HepG2 (cell line): ENCODE data around the gene TBC1D7. TPM values are rescaled to one million over a fixed set of nuclear protein-coding genes. Genes with fewer than 3 reads are reported as not detected.

Source experiments
- ATAC-seq: fragments of 200-7000 bp; cut with Tn5 transposase; 3 replicates; pipeline ENCODE4 v1.9.1; 2020; ENCODE audit warnings: mild to moderate bottlenecking, moderate library complexity
- BruUV-seq: library from RNA; stranded (reverse); fragments of 400-500 nt; replicated peaks from 2 replicates; lab custom pipeline; 2021; lab: Mats Ljungman, UMichigan
- CTCF ChIA-PET: fragments of 300-600 bp; formaldehyde crosslinking; extraction: SDS; loops from one replicate; lab custom pipeline; 2021; ENCODE audit warnings: low total read pairs, inconsistent platforms, low intra/inter-chr PET ratio; lab: Yijun Ruan, JAX
- POLR2A ChIA-PET: fragments of 350-600 bp; sonication (Branson Sonifier 250); formaldehyde crosslinking; loops from one replicate; lab custom pipeline; 2020; ENCODE audit warnings: antibody characterized with exemption, inconsistent platforms; lab: Yijun Ruan, JAX
- DNase-seq: peaks from one replicate; pipeline ENCODE4 v3.0.0-alpha.2; 2015; ENCODE audit warnings: low spot score
- FAIRE-seq: peaks from 3 replicates; lab custom pipeline; 2011; peaks lifted over from hg19 to GRCh38; lab: Jason Lieb, UNC
- H2AFZ ChIP-seq: one replicate; pipeline ENCODE4 v1.6.1; 2011; ENCODE audit warnings: low read length, inconsistent platforms
- H3K27ac ChIP-seq: fragments of 300-600 bp; 3 replicates; pipeline ENCODE4 v1.8.0; 2011; ENCODE audit warnings: mixed run types, mild to moderate bottlenecking, mixed read lengths, low read length, inconsistent platforms; ENCODE audit not compliant: insufficient read depth; ENCODE audit errors: extremely low read length
- H3K27me3 ChIP-seq, 2 experiments: fragments of 200-600 bp in 1 of 2; 2 replicates in 1 of 2; 3 replicates in 1 of 2; pipeline versions ENCODE4 v1.6.0 to v1.8.0; 2011; ENCODE audit warnings: low read length in 2 of 2, mild to moderate bottlenecking in 2 of 2, moderate library complexity in 2 of 2, inconsistent platforms in 1 of 2; ENCODE audit not compliant: insufficient read depth in 2 of 2, control insufficient read depth in 1 of 2
- H3K36me3 ChIP-seq, 2 experiments: fragments of 200-600 bp in 1 of 2; replicated peaks in 1 of 2; 2 replicates in 1 of 2; 3 replicates in 1 of 2; pipeline versions ENCODE4 v1.5.1 to v1.8.0; 2011; ENCODE audit warnings: low read length in 2 of 2, inconsistent platforms in 1 of 2; ENCODE audit not compliant: insufficient read depth in 2 of 2, control insufficient read depth in 1 of 2
- H3K4me1 ChIP-seq: 2 replicates; pipeline ENCODE4 v1.5.1; 2012; ENCODE audit warnings: low read length, inconsistent platforms; ENCODE audit not compliant: insufficient read depth
- H3K4me2 ChIP-seq: 2 replicates; pipeline ENCODE4 v1.6.0; 2011; ENCODE audit warnings: low read depth, low read length, inconsistent platforms
- H3K4me3 ChIP-seq, 3 experiments: fragments of 200-600 bp in 1 of 3; sonication (generic), shearing (Covaris generic) in 1 of 3; replicated peaks in 1 of 3; 2 replicates each; pipeline ENCODE4 v1.5.1; 2011 to 2016; ENCODE audit warnings: low read length in 3 of 3, inconsistent platforms in 2 of 3, low read depth in 2 of 3, mild to moderate bottlenecking in 2 of 3, control low read depth in 1 of 3, mixed read lengths in 1 of 3; ENCODE audit not compliant: insufficient read depth in 1 of 3
- H3K79me2 ChIP-seq: one replicate; pipeline ENCODE4 v1.6.1; 2011; ENCODE audit warnings: low read length, inconsistent platforms; ENCODE audit not compliant: insufficient read depth
- H3K9ac ChIP-seq: 2 replicates; pipeline ENCODE4 v1.6.0; 2011; ENCODE audit warnings: mild to moderate bottlenecking, low read depth, low read length, inconsistent platforms; ENCODE audit not compliant: insufficient read depth
- H3K9me3 ChIP-seq: 2 replicates; pipeline ENCODE4 v1.5.1; 2012; ENCODE audit warnings: mild to moderate bottlenecking, low read length
- H4K20me1 ChIP-seq: 2 replicates; pipeline ENCODE4 v1.6.0; 2011; ENCODE audit warnings: inconsistent platforms, mild to moderate bottlenecking, low read length, moderate library complexity; ENCODE audit not compliant: insufficient read depth
- ADNP ChIP-seq: sonication (generic); formaldehyde crosslinking; IDR thresholded peaks from 2 replicates; pipeline ENCODE4 v1.4.0; 2020; ENCODE audit warnings: missing genetic modification reagents
- AGO1 ChIP-seq: fragments of 200-400 bp; formaldehyde crosslinking; IDR thresholded peaks from 2 replicates; pipeline ENCODE4 v1.6.1; 2017; ENCODE audit warnings: mild to moderate bottlenecking, low read depth, low read length, moderate library complexity; ENCODE audit not compliant: poor library complexity, severe bottlenecking
- CEBPB ChIP-seq: IDR thresholded peaks from 2 replicates; pipeline ENCODE4 v1.6.1; 2011; ENCODE audit warnings: low read depth, low read length, improper control_type of control experiment, borderline replicate concordance
- CHD4 ChIP-seq: fragments of 200-600 bp; sonication (generic); IDR thresholded peaks from 2 replicates; pipeline ENCODE4 v1.7.0; 2017; ENCODE audit warnings: mild to moderate bottlenecking, low read length, borderline replicate concordance
- FOXK2 ChIP-seq: fragments of 450-650 bp; IDR thresholded peaks from 2 replicates; pipeline ENCODE4 v1.6.1; 2016
- GZF1 ChIP-seq: sonication (generic); formaldehyde crosslinking; IDR thresholded peaks from 2 replicates; pipeline ENCODE4 v1.5.1; 2020; ENCODE audit warnings: mild to moderate bottlenecking, missing genetic modification reagents
- KDM3A ChIP-seq: IDR thresholded peaks from 2 replicates; pipeline ENCODE4 v1.6.1; 2018; ENCODE audit warnings: low read depth, missing compliant biosample characterization
- RBFOX2 ChIP-seq: fragments of 200-400 bp; formaldehyde crosslinking; IDR thresholded peaks from 2 replicates; pipeline ENCODE4 v1.6.1; 2017; ENCODE audit warnings: low read depth, mild to moderate bottlenecking, low read length
- SP5 ChIP-seq: IDR thresholded peaks from 2 replicates; pipeline ENCODE4 v1.6.1; 2016; ENCODE audit warnings: low read depth, borderline replicate concordance
- STAG1 ChIP-seq: sonication (generic); formaldehyde crosslinking; IDR thresholded peaks from 2 replicates; pipeline ENCODE4 v1.4.0; 2020; ENCODE audit warnings: missing genetic modification reagents
- TEAD3 ChIP-seq: optimal IDR thresholded peaks from 2 replicates; pipeline ENCODE3; 2016; ENCODE audit warnings: borderline replicate concordance
- ZNF572 ChIP-seq: sonication (generic); formaldehyde crosslinking; IDR thresholded peaks from 2 replicates; pipeline ENCODE4 v1.5.1; 2020; ENCODE audit warnings: mild to moderate bottlenecking, missing genetic modification reagents
- ZNF614 ChIP-seq: IDR thresholded peaks from 2 replicates; pipeline ENCODE4 v1.6.1; 2018; ENCODE audit warnings: missing biosample characterization, missing genetic modification reagents, inconsistent platforms, borderline replicate concordance
- WGBS: methylation state at CpG from one replicate; pipeline ENCODE4 v1.1.6; 2017; ENCODE audit warnings: low lambda C conversion rate; 5-methylcytosine and 5-hydroxymethylcytosine counted together
- in situ Hi-C: cut with HindIII; loops from 2 replicates; pipeline ENCODE4 v1.10.0; 2017; ENCODE audit warnings: low pct_unique_long_range_greater_than_20kb; ENCODE audit not compliant: extremely low pct_ligation_motif_present
- intact Hi-C: fragments of 100-400 bp; cut with micrococcal nuclease; formaldehyde crosslinking; loops from one replicate; pipeline ENCODE4 v1.10.0; 2022; ENCODE audit not compliant: unreplicated experiment
- polyA plus RNA-seq, 8 experiments: library from polyadenylated mRNA; depleted of rRNA in 3 of 8; stranded (reverse) in 7 of 8; unstranded in 1 of 8; fragments of >200 nt; fragmentation: Illumina TruSeq in 4 of 8; extraction: Trizol in 4 of 8; gene quantifications; 2 replicates each; pipeline versions ENCODE4 v1.2.1 to v1.2.3, GENCODE V29; 2011 to 2016; ENCODE audit warnings: low read depth in 4 of 8, missing spikeins in 1 of 8, mixed read lengths in 1 of 8; ENCODE audit not compliant: insufficient read depth in 1 of 8
- total RNA-seq, 5 experiments: library from RNA; depleted of rRNA; stranded (reverse); fragments of >200 nt; fragmentation: Illumina TruSeq; extraction: Trizol; gene quantifications; 2 replicates each; pipeline ENCODE4 v1.2.3, GENCODE V29; 2016; ENCODE audit warnings: low read depth in 1 of 5
- TF ChIP-seq, protein P1 (sequence below): sonication (generic); formaldehyde crosslinking; IDR thresholded peaks from 2 replicates; pipeline ENCODE4 v1.4.0; 2020; ENCODE audit warnings: mild to moderate bottlenecking, missing genetic modification reagents
- TF ChIP-seq, protein P2 (sequence below): IDR thresholded peaks from 2 replicates; pipeline ENCODE4 v1.6.1; 2016; ENCODE audit warnings: missing compliant biosample characterization, missing genetic modification reagents, borderline replicate concordance
- TF ChIP-seq, protein P3 (sequence below): sonication (generic); formaldehyde crosslinking; IDR thresholded peaks from 2 replicates; pipeline ENCODE4 v1.5.1; 2020; ENCODE audit warnings: missing genetic modification reagents, mild to moderate bottlenecking, borderline replicate concordance
- TF ChIP-seq, protein P4 (sequence below): sonication (generic); formaldehyde crosslinking; IDR thresholded peaks from 2 replicates; pipeline ENCODE4 v1.9.0; 2021; ENCODE audit warnings: missing genetic modification reagents, borderline replicate concordance

The TBC1D7 gene
- total and polyA plus RNA-seq, 2 of the 13 experiments (the other 11 are each of a cell fraction or from before 2014, with no cell fraction given) = 23.3 to 30.8 TPM

DNA sequence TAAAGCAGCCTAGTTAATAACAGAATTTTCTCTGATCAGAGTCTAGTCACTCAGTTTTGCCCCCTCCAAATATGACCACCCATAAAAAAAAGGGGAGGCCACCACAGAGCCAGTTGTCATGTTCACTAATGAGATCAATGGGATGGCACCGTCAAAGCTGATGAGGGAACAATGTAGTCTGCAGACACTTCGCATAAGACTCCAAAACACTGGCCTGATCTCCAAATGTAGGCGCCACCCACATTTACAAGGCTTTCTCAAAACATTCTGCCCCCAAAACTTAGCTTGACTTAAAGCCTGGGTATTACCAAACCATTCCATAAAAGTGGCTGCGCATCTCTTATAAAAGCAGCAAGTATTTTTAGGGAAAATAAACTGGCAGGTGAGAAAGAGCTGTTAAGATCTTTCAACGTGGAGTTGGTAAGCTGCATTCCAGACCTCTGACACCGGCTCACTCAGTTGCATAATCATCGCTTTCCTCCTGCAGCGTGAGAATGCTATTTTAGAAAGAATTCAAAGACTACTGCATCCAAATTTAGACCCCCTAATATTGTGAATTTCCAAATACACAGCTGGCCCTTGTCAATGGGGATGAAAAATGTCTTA is 59.3 kb downstream of the TBC1D7 start (continued):
- TF ChIP-seq CEBPB (peak; percentile 89), CHD4 (no peak)

DNA sequence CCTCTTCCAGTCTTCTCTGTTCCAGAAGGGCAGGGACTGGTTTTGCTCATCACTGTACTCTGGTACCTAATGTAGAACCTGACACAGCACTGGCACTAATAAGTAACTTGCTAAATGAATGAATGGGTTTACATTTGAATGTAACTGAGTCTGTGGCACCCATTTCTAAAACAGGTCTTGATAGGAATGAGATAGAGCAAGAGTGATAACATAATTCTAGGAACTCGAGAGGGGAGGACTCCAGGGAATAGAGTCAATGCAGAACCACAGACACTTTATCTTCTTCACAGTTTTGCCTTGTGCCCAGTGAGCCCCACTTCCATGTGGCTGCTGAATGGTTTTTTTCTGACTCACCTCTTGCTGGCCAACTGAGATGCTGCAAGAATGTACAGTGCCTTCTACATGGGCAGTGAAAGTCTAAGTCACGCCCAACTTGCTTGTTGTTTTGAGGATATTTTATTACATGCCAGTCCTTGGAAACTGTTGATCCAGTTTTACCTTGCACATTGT is 61.1 kb downstream of the TBC1D7 start:
- TF ChIP-seq ZNF614 (CRISPR knock-in tag) = no peak
- no peak for TF ChIP-seq SP5 (CRISPR knock-in tag)
- no peak for TF ChIP-seq STAG1 (CRISPR knock-in tag)
- no peak for TF ChIP-seq TEAD3
- TF ChIP-seq RBFOX2 = no peak
- TF ChIP-seq, protein P1, sequence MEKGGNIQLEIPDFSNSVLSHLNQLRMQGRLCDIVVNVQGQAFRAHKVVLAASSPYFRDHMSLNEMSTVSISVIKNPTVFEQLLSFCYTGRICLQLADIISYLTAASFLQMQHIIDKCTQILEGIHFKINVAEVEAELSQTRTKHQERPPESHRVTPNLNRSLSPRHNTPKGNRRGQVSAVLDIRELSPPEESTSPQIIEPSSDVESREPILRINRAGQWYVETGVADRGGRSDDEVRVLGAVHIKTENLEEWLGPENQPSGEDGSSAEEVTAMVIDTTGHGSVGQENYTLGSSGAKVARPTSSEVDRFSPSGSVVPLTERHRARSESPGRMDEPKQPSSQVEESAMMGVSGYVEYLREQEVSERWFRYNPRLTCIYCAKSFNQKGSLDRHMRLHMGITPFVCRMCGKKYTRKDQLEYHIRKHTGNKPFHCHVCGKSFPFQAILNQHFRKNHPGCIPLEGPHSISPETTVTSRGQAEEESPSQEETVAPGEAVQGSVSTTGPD (CRISPR knock-in tag) = no peak
- no peak for TF ChIP-seq AGO1
- no peak for TF ChIP-seq FOXK2
- no peak for TF ChIP-seq ZNF572 (CRISPR knock-in tag)
- TF ChIP-seq, protein P2, sequence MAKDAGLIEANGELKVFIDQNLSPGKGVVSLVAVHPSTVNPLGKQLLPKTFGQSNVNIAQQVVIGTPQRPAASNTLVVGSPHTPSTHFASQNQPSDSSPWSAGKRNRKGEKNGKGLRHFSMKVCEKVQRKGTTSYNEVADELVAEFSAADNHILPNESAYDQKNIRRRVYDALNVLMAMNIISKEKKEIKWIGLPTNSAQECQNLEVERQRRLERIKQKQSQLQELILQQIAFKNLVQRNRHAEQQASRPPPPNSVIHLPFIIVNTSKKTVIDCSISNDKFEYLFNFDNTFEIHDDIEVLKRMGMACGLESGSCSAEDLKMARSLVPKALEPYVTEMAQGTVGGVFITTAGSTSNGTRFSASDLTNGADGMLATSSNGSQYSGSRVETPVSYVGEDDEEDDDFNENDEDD (CRISPR knock-in tag) = no peak
- TF ChIP-seq, protein P3, sequence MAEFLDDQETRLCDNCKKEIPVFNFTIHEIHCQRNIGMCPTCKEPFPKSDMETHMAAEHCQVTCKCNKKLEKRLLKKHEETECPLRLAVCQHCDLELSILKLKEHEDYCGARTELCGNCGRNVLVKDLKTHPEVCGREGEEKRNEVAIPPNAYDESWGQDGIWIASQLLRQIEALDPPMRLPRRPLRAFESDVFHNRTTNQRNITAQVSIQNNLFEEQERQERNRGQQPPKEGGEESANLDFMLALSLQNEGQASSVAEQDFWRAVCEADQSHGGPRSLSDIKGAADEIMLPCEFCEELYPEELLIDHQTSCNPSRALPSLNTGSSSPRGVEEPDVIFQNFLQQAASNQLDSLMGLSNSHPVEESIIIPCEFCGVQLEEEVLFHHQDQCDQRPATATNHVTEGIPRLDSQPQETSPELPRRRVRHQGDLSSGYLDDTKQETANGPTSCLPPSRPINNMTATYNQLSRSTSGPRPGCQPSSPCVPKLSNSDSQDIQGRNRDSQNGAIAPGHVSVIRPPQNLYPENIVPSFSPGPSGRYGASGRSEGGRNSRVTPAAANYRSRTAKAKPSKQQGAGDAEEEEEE (CRISPR knock-in tag) = no peak
- TF ChIP-seq, protein P4, sequence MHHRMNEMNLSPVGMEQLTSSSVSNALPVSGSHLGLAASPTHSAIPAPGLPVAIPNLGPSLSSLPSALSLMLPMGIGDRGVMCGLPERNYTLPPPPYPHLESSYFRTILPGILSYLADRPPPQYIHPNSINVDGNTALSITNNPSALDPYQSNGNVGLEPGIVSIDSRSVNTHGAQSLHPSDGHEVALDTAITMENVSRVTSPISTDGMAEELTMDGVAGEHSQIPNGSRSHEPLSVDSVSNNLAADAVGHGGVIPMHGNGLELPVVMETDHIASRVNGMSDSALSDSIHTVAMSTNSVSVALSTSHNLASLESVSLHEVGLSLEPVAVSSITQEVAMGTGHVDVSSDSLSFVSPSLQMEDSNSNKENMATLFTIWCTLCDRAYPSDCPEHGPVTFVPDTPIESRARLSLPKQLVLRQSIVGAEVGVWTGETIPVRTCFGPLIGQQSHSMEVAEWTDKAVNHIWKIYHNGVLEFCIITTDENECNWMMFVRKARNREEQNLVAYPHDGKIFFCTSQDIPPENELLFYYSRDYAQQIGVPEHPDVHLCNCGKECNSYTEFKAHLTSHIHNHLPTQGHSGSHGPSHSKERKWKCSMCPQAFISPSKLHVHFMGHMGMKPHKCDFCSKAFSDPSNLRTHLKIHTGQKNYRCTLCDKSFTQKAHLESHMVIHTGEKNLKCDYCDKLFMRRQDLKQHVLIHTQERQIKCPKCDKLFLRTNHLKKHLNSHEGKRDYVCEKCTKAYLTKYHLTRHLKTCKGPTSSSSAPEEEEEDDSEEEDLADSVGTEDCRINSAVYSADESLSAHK (CRISPR knock-in tag) = no peak
- no peak for TF ChIP-seq KDM3A (CRISPR knock-in tag)
- no peak for TF ChIP-seq GZF1 (CRISPR knock-in tag)
- TF ChIP-seq ADNP (CRISPR knock-in tag) = no peak
- H3K27me3 ChIP-seq = no peaks in the 10 kb centered on the region
- no peaks in the 10 kb centered on the region for H3K9me3 ChIP-seq
- no peaks in the 10 kb centered on the region for H4K20me1 ChIP-seq
- peaks cover 10% of the 10 kb centered on the region for H3K4me1 ChIP-seq
- ChIA-PET POLR2A (no interaction called here), CTCF (no interaction called here)
- intact Hi-C loops = no loop called here
- BruUV-seq = no TSS peak
- no peak overlapping the region for H3K9ac ChIP-seq
- H3K4me2 ChIP-seq = no peak overlapping the region
- no peaks in the 10 kb centered on the region for H3K79me2 ChIP-seq
- no peak overlapping the region for H2AFZ ChIP-seq
- H3K36me3 ChIP-seq = no peaks in the 10 kb centered on the region
- no peak for DNase-seq
- 35% methylated on average over 2 of the region's 2 CpGs for WGBS
- no peak for FAIRE-seq
- no peak for ATAC-seq
- no peak overlapping the region for H3K4me3 ChIP-seq
- no peak overlapping the region for H3K27ac ChIP-seq
- in situ Hi-C loops = no loop called here
